HUES64 (cell line): ENCODE measurements around the gene AGPAT1.

Experiments used
- H3K27ac ChIP-seq: 2 replicates; pipeline ENCODE4 v1.7.0; 2013; ENCODE audit warnings: low read depth, low read length, inconsistent platforms
- H3K27me3 ChIP-seq: 2 replicates; pipeline ENCODE4 v1.6.1; 2013; ENCODE audit warnings: mild to moderate bottlenecking, low read length; ENCODE audit not compliant: insufficient read depth
- H3K36me3 ChIP-seq: 2 replicates; pipeline ENCODE4 v1.6.1; 2013; ENCODE audit warnings: mild to moderate bottlenecking, low read length; ENCODE audit not compliant: insufficient read depth
- H3K4me1 ChIP-seq: 2 replicates; pipeline ENCODE4 v1.6.1; 2013; ENCODE audit warnings: mild to moderate bottlenecking, low read length, moderate library complexity; ENCODE audit not compliant: insufficient read depth
- H3K4me3 ChIP-seq: 2 replicates; pipeline ENCODE4 v1.5.1; 2013; ENCODE audit warnings: mild to moderate bottlenecking, low read length, moderate library complexity
- H3K9ac ChIP-seq: 2 replicates; pipeline ENCODE4 v1.6.1; 2013; ENCODE audit warnings: mild to moderate bottlenecking, low read depth, low read length
- H3K9me3 ChIP-seq: 2 replicates; pipeline ENCODE4 v1.6.1; 2013; ENCODE audit warnings: low read depth, low read length; ENCODE audit not compliant: insufficient read depth
- WGBS: fragments of 150-250, 120-280 bp; methylation state at CpG from one replicate; pipeline ENCODE4 v1.1.7; 2013; ENCODE audit warnings: missing lambda C conversion rate; 5-methylcytosine and 5-hydroxymethylcytosine counted together

The AGPAT1 gene

DNA sequence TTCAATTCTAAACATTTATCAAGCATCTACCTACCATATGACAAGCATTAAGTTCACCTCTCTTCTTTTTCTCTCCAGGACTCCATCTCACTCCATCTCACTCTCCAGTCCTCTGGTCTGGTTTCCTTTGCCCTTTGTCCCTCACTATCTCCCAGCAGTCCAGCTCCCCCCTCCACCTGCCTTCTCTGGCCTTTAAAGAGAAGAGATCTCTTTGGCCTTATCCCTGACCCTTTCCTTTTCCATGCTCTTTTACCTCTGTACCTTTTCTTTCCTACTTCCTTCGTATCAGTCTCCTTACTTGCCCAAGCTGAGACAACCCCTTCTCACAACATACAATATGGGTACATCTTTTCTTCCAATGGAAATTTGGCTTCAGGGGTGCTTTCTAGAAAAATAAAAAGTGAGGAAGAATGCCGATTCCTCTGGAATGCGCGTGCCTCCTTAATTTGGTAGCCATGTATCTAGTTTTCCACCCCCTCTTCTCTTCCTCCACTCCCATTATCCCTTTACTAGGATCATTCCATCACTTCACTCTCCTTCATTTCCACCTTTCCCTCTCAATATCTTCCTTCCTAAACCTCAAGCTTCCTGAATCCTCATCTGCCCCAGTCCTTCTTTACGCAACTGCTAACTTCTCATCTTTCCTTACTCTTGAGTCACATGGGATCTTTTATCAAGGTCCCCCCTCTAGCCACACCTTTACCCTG is 745 bp upstream of the AGPAT1 start:
- H3K4me3 ChIP-seq, result peak overlapping the region; percentile 97
- 18% methylated on average over 5 of the region's 5 CpGs for WGBS
- H3K36me3 ChIP-seq, result peaks cover 32% of the 10 kb centered on the region
- no peaks in the 10 kb centered on the region for H3K27me3 ChIP-seq
- peaks cover 12% of the 10 kb centered on the region; the same call in 1 of the 2 replicates for H3K4me1 ChIP-seq
- H3K9ac ChIP-seq, result peak overlapping the region; percentile 85
- H3K27ac ChIP-seq, result peak overlapping the region; percentile 98
- no peaks in the 10 kb centered on the region for H3K9me3 ChIP-seq

DNA sequence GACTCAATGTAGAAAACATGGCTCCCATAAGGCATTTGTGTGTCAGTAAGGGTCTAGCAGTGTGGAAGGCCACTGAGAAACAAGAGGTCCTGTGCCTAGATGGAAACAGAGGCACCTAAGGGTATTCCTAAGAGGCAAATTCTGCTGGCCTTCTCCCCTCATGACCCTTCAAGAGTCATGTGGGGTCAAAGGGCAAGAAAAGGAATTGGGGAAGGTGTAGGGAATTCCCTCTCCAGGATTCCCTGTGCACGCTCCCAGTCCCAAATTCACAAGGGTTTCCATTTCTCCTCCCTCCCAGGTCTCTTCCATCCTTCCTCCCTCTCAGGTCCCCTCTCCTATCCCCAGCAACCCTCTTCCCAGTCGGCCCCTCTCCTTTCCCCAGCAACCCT is 568 bp downstream of the AGPAT1 start:
- Histone ChIP-seq H3K9ac (peak overlapping the region; percentile 79), H3K9me3 (no peaks in the 10 kb centered on the region), H3K36me3 (peaks cover 34% of the 10 kb centered on the region), H3K4me1 (peaks cover 12% of the 10 kb centered on the region; the same call in 1 of the 2 replicates), H3K27me3 (no peaks in the 10 kb centered on the region), H3K27ac (no peak overlapping the region), H3K4me3 (peak overlapping the region; percentile 97)
- WGBS, result 3% methylated on average over 2 of the region's 2 CpGs

DNA sequence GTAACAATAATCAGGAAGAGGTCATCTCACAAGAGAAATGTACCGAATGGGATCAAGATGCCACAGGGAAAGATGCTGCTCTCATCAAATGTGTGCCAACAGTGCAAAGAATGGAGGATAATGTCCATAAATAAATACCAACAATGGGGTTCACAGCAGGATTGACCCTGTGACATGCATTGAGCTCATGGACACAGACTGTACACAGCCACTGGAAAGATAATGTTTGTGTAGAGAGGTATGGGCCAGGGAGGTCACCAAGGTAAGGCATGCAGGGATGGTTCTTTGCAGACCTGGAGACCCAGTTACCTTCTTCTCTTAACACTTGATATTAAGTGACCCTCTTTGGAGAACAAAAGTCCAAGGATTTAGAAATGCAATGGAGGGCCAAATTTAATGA is 1.5 kb downstream of the AGPAT1 start:
- Histone ChIP-seq H3K4me1 (peaks cover 12% of the 10 kb centered on the region; the same call in 1 of the 2 replicates), H3K4me3 (peak overlapping the region; percentile 97), H3K27ac (no peak overlapping the region), H3K9me3 (no peaks in the 10 kb centered on the region), H3K9ac (no peak overlapping the region), H3K36me3 (peaks cover 34% of the 10 kb centered on the region), H3K27me3 (no peaks in the 10 kb centered on the region)
- 93% methylated on average over 1 of the region's 1 CpG for WGBS

DNA sequence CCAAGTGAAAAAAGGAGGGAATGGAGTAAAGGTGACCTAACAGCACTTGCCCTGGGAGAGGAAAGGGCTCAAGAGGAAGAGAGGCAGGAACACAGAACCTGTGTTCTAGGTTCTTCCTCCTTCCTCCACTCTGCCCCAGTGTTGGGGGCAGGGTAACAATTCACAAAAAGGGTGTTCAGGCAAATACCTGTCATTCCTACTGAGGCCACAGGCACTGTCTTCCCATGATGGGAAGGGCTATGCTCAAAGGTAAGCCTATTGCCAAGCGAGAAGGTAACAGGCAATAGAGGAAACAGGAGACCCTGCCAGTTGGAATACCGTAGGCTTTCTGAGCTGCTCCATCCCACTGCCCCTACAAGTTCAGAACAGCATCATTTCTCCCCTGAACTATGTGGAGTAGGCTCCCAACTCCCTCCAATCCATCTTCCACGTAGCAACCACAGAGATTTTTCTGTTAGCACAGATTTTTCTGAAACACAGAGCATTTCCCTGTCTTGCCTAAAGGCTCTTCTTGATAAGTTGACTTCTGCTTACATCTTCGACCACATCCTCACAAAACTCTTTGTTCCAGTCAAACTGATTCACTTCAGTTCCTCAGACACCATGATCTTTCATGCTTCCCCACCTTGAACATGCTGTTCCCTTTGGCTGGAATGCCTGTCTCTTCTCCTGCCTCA is 2.7 kb downstream of the AGPAT1 start:
- Histone ChIP-seq H3K27ac (no peak overlapping the region), H3K4me3 (no peak overlapping the region), H3K27me3 (no peaks in the 10 kb centered on the region), H3K9ac (peak overlapping the region; percentile 13; the same call in 1 of the 2 replicates), H3K36me3 (peaks cover 45% of the 10 kb centered on the region), H3K9me3 (no peaks in the 10 kb centered on the region), H3K4me1 (peaks cover 12% of the 10 kb centered on the region; the same call in 1 of the 2 replicates)
- 79% methylated on average over 4 of the region's 4 CpGs for WGBS

DNA sequence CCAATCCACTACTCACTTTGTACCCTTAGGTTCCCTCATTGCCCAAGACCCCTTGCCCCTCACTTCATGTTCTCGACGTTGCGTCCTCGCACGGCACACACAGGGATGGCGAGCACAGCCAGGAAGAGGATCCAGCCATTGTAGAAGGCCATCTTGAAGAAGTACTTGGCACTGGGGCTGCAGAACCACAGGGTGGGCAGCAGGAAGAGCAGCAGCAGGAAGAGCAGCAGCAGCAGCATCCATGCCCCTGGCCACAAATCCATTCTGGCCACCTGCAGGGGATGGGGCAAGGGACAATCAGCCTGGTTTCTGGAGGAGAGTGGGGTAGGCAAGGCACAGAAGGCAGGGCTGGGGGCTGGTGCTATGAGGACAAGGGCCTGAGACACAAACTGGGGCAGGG is 4.7 kb downstream of the AGPAT1 start:
- WGBS, result 97% methylated on average over 6 of the region's 6 CpGs
- H3K27ac ChIP-seq, result no peak overlapping the region

DNA sequence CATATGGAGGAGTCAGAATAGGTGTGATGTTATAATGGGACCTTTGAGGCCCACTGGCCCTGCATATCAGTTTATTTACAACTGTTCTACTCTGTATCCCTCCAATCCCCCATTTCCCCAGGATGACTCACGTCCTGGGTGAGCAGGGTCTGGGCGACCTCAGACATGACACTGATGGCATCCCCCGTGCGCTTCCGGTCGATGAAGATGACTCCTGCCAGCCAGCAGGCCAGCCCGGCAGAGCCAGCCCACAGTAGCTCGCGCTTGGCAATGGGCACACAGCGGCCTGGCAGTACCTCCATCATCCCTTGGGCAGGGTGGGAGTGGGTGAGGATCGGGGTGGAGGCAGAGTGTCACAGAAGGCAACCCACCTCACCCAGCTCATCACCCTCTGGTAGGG is 5.6 kb downstream of the AGPAT1 start:
- WGBS, result 91% methylated on average over 11 of the region's 11 CpGs

More for the DNA sequence above, 4.7 kb downstream of the AGPAT1 start:
- Histone ChIP-seq H3K4me1 (peaks cover 12% of the 10 kb centered on the region; the same call in 1 of the 2 replicates), H3K9ac (no peak overlapping the region), H3K4me3 (no peak overlapping the region), H3K36me3 (peaks cover 61% of the 10 kb centered on the region), H3K27me3 (no peaks in the 10 kb centered on the region), H3K9me3 (no peaks in the 10 kb centered on the region)

DNA sequence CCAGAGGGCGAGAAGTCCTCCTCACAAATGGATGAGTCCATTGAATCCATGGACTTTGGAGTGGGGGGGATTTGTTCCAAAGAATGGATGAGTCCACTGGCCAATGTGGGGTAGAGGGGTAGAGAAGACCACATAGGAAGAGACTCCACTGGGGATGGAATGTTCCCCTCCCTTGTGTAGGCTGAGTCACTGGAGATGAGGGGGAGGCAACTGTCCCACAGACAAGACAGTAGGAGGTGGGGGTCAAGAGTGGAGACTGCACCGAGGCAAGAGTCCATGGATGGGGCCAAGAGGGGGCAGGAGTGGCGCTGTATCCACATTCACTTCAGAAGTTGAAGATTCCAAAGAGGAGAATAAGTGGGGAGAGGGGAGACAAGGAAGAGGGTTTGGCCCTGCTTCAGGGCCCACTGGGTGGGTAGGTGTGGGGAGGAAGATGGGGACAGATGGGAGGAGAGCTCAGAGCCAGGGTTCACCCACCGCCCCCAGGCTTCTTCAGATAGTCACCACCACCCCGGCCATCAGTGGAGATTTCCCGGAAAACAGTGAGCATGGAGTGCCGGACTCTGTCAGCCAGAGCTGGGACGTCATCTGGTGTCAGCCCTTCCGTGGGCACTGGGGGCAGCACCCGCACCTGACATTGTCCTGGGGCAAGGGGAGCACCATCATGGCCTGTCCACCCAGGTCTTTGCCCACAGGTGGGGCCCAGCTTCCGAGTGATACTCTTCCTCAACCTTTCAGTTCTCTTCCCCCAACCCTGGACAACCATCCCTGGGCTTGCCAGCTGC is 6.9 kb downstream of the AGPAT1 start:
- H3K27ac ChIP-seq, result no peak overlapping the region
- WGBS, result 91% methylated on average over 11 of the region's 11 CpGs
- no peaks in the 10 kb centered on the region for H3K27me3 ChIP-seq
- H3K4me1 ChIP-seq, result peaks cover 6% of the 10 kb centered on the region; the same call in 1 of the 2 replicates
- H3K9ac ChIP-seq, result no peak overlapping the region
- H3K4me3 ChIP-seq, result no peak overlapping the region
- peaks cover 70% of the 10 kb centered on the region for H3K36me3 ChIP-seq
- H3K9me3 ChIP-seq, result no peaks in the 10 kb centered on the region

More for the DNA sequence above, 5.6 kb downstream of the AGPAT1 start:
- peaks cover 68% of the 10 kb centered on the region for H3K36me3 ChIP-seq
- H3K4me3 ChIP-seq, result no peak overlapping the region
- no peaks in the 10 kb centered on the region for H3K9me3 ChIP-seq
- no peak overlapping the region for H3K27ac ChIP-seq
- H3K27me3 ChIP-seq, result no peaks in the 10 kb centered on the region
- peaks cover 12% of the 10 kb centered on the region; the same call in 1 of the 2 replicates for H3K4me1 ChIP-seq
- no peak overlapping the region for H3K9ac ChIP-seq

DNA sequence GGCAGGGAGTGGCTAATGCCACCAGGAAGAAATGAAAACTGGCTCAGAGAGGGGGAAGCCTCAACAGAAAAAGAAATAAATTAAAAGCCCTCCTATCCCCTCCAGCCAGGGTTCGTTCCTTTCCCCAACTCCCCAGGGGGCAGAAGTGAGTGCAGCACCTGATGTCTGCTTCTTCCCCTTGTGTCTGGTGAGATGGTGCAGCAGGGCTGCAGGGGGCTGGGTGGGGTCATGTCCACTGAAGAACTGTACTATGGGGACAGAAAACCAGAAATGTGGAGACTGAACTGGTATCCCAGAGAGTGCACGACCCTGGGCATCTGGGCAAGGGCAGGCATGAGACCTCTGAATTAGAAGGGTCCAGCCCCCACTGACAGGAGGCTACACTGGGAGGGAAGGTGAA is 7.5 kb downstream of the AGPAT1 start:
- WGBS, result 81% methylated on average over 2 of the region's 2 CpGs
- Histone ChIP-seq H3K4me1 (peaks cover 2% of the 10 kb centered on the region; the same call in 1 of the 2 replicates), H3K27me3 (no peaks in the 10 kb centered on the region), H3K9ac (no peak overlapping the region), H3K4me3 (no peak overlapping the region), H3K27ac (no peak overlapping the region), H3K9me3 (no peaks in the 10 kb centered on the region), H3K36me3 (peaks cover 66% of the 10 kb centered on the region)

DNA sequence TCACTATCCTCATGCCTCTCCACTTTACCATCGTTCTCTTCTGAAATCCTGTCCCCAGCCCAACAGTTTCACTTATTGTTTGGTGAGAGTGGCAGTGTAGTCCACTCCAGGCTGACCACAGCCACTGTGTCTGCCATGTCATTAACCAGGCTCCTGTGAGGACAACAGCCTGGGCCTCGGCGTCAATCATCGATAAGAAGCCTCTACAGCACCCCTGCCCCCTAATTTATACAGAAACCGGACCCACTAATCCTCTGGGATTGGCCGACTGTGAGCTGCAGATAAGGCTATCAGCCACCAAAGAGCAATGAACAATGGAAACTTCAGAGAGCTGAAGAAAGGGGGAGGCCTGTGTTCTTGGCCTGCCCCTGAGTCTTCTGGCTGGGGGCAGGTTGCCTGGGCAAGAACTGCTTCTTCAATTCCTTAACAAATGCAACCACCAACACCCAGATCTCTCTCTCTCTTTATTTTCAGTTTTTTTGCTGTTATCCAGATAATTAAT is 8.1 kb downstream of the AGPAT1 start:
- H3K27me3 ChIP-seq, result no peaks in the 10 kb centered on the region
- no peaks in the 10 kb centered on the region for H3K9me3 ChIP-seq
- H3K9ac ChIP-seq, result no peak overlapping the region
- peaks cover 70% of the 10 kb centered on the region for H3K36me3 ChIP-seq
- no peak overlapping the region for H3K4me3 ChIP-seq
- WGBS, result 85% methylated on average over 6 of the region's 6 CpGs
- H3K4me1 ChIP-seq, result no peaks in the 10 kb centered on the region
- H3K27ac ChIP-seq, result 0 out of 2 replicates have a peak overlapping the region, but pooled peaks have one; percentile 58

DNA sequence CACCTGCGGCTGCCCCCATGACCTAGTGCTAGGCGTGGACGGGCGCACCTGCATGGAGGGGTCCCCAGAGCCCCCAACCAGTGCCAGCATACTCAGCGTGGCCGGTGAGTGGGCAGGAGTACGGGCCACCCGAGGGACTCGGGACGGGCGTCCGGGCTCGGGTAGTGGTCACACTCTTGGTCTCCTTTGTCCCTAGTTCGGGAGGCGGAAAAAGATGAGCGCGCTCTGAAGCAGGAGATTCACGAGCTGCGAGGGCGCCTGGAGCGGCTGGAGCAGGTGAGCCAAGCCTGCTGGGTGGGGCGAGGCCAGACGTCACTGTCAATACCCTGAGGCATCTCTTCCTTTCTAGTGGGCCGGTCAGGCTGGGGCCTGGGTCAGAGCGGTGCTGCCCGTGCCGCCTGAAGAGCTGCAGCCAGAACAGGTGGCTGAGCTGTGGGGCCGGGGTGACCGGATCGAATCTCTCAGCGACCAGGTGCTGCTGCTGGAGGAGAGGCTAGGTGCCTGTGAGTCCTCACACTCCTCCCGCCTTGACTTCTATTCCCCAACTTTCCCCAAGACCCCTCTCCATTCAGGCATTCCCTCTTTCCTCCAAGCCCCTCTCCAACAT is 8.6 kb downstream of the AGPAT1 start:
- no peak overlapping the region for H3K9ac ChIP-seq

More for the DNA sequence above, 8.6 kb downstream of the AGPAT1 start:
- Histone ChIP-seq H3K4me3 (no peak overlapping the region), H3K27ac (peak overlapping the region; percentile 58; the same call in 1 of the 2 replicates), H3K27me3 (no peaks in the 10 kb centered on the region), H3K9me3 (no peaks in the 10 kb centered on the region), H3K4me1 (no peaks in the 10 kb centered on the region), H3K36me3 (peaks cover 71% of the 10 kb centered on the region)
- WGBS, result 91% methylated on average over 32 of the region's 32 CpGs
